Activated CD8-positive, alpha-beta T cell treated with anti-CD3 and anti-CD28 coated beads, Interleukin-2, amount 10 ng/mL, durations not matched to agents 7 days and 5 days (primary cell): Measurements from ENCODE around the gene TRIM72. TPM values are rescaled to one million over a fixed set of nuclear protein-coding genes. Genes with fewer than 3 reads are reported as not detected.

Experiments used
- ATAC-seq: fragments of 150-1000 bp; cut with Tn5 transposase; one replicate; pipeline ENCODE4 v1.10.0; 2021; ENCODE audit warnings: moderate library complexity
- CTCF ChIA-PET: fragments of 350-600 bp; sonication (Branson Sonifier 250); formaldehyde crosslinking; loops from one replicate; lab custom pipeline; 2021; ENCODE audit warnings: antibody characterized with exemption; lab: Charles Lee
- POLR2A ChIA-PET: fragments of 350-600 bp; sonication (Branson Sonifier 250); formaldehyde crosslinking; loops from one replicate; lab custom pipeline; 2021; ENCODE audit warnings: antibody characterized with exemption; lab: Charles Lee
- DNase-seq: peaks from one replicate; pipeline ENCODE4 v3.0.0-alpha.2; 2020
- H3K27ac Mint-ChIP-seq: one replicate; pipeline ENCODE4 v1.8.0; 2021; ENCODE audit warnings: mild to moderate bottlenecking, mixed read lengths
- H3K27me3 Mint-ChIP-seq: one replicate; pipeline ENCODE4 v1.8.0; 2021; ENCODE audit warnings: low read depth, mixed read lengths
- H3K36me3 Mint-ChIP-seq: one replicate; pipeline ENCODE4 v1.8.0; 2021; ENCODE audit warnings: low read depth, mixed read lengths
- H3K4me1 Mint-ChIP-seq: one replicate; pipeline ENCODE4 v1.8.0; 2021; ENCODE audit warnings: low read depth, mixed read lengths
- H3K4me3 Mint-ChIP-seq: one replicate; pipeline ENCODE4 v1.8.0; 2021; ENCODE audit warnings: mild to moderate bottlenecking, mixed read lengths
- H3K9me3 Mint-ChIP-seq: one replicate; pipeline ENCODE4 v1.8.0; 2022; ENCODE audit warnings: mixed read lengths; ENCODE audit not compliant: insufficient read depth
- total RNA-seq, 2 experiments: library from RNA; stranded (reverse); gene quantifications; one replicate each; pipeline ENCODE4 v1.2.3, GENCODE V29; 2021

TRIM72 gene
- total RNA-seq, 2 experiments from 2014 or later, result not detected

GRCh38 chr16:31183432-31184428, 30.2 kb upstream of the TRIM72 start:
- Mint-ChIP-seq H3K4me3 (peak overlapping the region; percentile 94), H3K27me3 (no peaks in the 10 kb centered on the region), H3K4me1 (peaks cover 68% of the 10 kb centered on the region), H3K9me3 (no peaks in the 10 kb centered on the region), H3K36me3 (peaks cover 83% of the 10 kb centered on the region), H3K27ac (peak overlapping the region; percentile 81)
- POLR2A ChIA-PET, result interaction anchor here (0.5 to 6.2 kb wide), 13 partner anchors 9 to 277 kb away, joined by 3 to 87 read pairs (median 4); partner anchors contain the start of genes ARMC5, ITGAX, PYCARD and ZNF646
- CTCF ChIA-PET, result interaction anchor here (1.0 to 1.3 kb wide), 3 partner anchors 12 to 274 kb away, joined by 3 to 4 read pairs (median 3); no protein-coding TSS in a partner anchor
- ATAC-seq (no peak), DNase-seq (no peak)

DNA sequence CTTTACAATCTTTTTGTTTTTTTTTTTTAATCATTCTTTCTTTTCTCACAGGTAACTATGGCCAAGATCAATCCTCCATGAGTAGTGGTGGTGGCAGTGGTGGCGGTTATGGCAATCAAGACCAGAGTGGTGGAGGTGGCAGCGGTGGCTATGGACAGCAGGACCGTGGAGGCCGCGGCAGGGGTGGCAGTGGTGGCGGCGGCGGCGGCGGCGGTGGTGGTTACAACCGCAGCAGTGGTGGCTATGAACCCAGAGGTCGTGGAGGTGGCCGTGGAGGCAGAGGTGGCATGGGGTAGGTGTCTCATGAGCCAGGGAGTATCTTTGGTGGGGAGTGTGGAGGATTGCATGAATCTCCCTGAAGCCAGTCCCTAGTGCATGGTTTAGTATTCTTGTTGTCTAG, 29.0 kb upstream of the TRIM72 start:
- Mint-ChIP-seq H3K9me3 (no peaks in the 10 kb centered on the region), H3K27ac (peak overlapping the region; percentile 72), H3K36me3 (peaks cover 94% of the 10 kb centered on the region), H3K4me3 (peak overlapping the region; percentile 50), H3K27me3 (no peaks in the 10 kb centered on the region), H3K4me1 (peaks cover 76% of the 10 kb centered on the region)
- POLR2A ChIA-PET, result interaction anchor here (1.5 to 6.2 kb wide), 7 partner anchors 8 to 273 kb away, joined by 4 to 87 read pairs (median 8); partner anchors contain the start of genes ARMC5 and PYCARD
- CTCF ChIA-PET, result interaction anchor here (1.1 to 1.2 kb wide), 2 partner anchors 17 to 198 kb away, joined by 3 to 4 read pairs; no protein-coding TSS in a partner anchor
- DNase-seq (no peak), ATAC-seq (no peak)

DNA sequence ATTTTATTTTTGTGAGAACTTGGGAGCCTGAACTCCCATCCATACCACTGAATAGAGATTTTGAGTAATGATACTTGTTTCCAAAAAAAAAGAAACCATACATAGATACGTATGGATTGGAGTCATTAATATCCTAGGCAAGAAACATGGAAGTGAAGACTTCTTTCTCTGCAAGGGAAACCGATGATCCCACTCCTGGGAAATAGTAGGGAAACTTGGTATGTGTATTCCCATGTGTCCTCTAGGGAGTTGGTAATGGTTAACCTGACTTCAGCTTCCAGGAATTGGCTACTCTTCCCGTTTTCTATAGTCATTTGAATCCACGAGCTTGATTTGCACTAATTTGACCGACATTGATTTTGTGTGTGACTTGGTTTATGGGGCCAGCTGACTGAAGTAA, 28.6 kb upstream of the TRIM72 start:
- ATAC-seq, result no peak
- H3K4me1 Mint-ChIP-seq, result peaks cover 80% of the 10 kb centered on the region
- CTCF ChIA-PET, result interaction anchor here (1.1 to 1.2 kb wide), 2 partner anchors 16 to 198 kb away, joined by 3 to 4 read pairs; no protein-coding TSS in a partner anchor
- POLR2A ChIA-PET, result interaction anchor here (0.6 to 3.3 kb wide), 9 partner anchors 8 to 273 kb away, joined by 3 to 34 read pairs (median 4); partner anchors contain the start of gene ARMC5
- H3K4me3 Mint-ChIP-seq, result peak overlapping the region; percentile 46
- H3K27ac Mint-ChIP-seq, result no peak overlapping the region
- no peaks in the 10 kb centered on the region for H3K9me3 Mint-ChIP-seq
- peaks cover 96% of the 10 kb centered on the region for H3K36me3 Mint-ChIP-seq
- no peaks in the 10 kb centered on the region for H3K27me3 Mint-ChIP-seq
- DNase-seq, result no peak

- Mint-ChIP-seq H3K27me3 (no peaks in the 10 kb centered on the region), H3K36me3 (peaks cover 97% of the 10 kb centered on the region), H3K4me1 (peaks cover 88% of the 10 kb centered on the region), H3K9me3 (no peaks in the 10 kb centered on the region), H3K4me3 (peak overlapping the region; percentile 46), H3K27ac (peak overlapping the region; percentile 79)
- DNase-seq, result no peak
- ChIA-PET POLR2A (interaction anchor here (0.8 to 3.3 kb wide), 7 partner anchors 7 to 272 kb away, joined by 3 to 34 read pairs (median 8); partner anchors contain the start of gene ARMC5), CTCF (interaction anchor here (1.1 to 1.2 kb wide), 3 partner anchors 16 to 272 kb away, joined by 3 to 4 read pairs (median 3); no protein-coding TSS in a partner anchor)
- no peak for ATAC-seq
Observed at GRCh38 chr16:31186176-31186575, 27.7 kb upstream of the TRIM72 start.

DNA sequence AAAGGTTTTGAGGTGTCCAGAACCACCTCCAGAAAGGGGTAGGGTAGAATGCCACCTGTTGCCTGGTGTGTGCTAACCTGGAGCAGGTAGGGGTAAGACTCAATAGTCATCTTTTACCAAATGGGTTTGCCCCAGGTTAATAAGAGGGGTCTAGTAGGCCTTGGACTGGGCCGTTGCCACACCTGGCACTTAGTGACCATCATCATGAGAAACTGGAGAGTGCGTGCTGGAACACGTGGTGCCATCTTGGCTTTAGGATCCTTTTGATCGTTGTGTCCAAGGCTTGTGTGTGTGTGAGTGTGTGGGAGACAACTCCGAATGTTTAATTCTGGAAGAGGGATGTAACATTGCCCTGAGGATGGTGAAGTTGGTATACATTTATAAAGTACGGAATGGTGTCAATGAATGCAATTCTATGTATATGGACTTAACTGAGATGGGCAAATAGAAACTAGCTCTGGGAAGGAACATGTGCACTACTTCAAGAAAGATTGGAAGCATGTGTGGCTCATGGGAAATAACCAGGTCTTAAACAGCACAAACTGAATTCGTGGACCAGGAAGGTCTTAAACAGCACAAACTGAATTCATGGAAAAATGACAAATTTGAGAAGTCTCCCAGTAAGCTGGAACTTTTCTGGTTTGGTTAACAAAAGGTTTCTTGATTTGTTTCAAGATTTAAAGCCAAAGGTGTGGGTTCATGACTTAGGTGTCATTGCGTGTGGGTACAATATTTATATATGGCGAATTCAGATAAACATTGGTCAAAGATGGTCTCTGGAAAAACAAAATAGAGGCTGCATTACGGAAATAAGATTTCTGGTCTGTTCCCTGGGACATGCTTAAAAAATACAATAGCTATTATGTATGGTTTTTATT, 26.8 kb upstream of the TRIM72 start:
- Mint-ChIP-seq H3K27ac (peak overlapping the region; percentile 58), H3K27me3 (no peaks in the 10 kb centered on the region), H3K4me3 (no peak overlapping the region), H3K4me1 (peaks cover 95% of the 10 kb centered on the region), H3K36me3 (peaks cover 98% of the 10 kb centered on the region), H3K9me3 (no peaks in the 10 kb centered on the region)
- DNase-seq, result no peak
- no peak for ATAC-seq
- POLR2A ChIA-PET, result interaction anchor here (1.0 to 3.0 kb wide), 5 partner anchors 10 to 236 kb away, joined by 3 to 34 read pairs (median 5); no protein-coding TSS in a partner anchor
- CTCF ChIA-PET, result no interaction called here

DNA sequence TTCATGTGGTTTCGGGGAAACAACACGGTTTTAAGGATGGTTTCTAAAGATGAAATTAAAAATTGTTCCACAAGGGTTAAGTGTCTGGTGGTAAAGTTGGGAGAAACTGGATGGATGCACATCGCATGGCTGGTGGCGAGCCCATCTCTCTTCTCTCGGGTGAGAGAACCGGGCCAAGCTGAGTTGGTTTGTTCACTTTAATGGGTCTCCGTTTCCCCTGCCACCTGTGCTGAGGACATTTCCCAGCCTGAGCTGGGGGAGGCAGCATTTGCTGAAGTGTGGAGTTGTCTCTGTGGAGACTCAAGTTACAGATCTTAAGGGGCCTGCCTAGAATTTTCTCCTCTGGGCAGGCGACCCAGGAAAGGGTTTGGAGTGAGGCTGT, 26.1 kb upstream of the TRIM72 start:
- Mint-ChIP-seq H3K27me3 (no peaks in the 10 kb centered on the region), H3K27ac (peak overlapping the region; percentile 58), H3K4me3 (no peak overlapping the region), H3K4me1 (peaks cover 90% of the 10 kb centered on the region), H3K9me3 (no peaks in the 10 kb centered on the region), H3K36me3 (peaks cover 96% of the 10 kb centered on the region)
- ATAC-seq (no peak), DNase-seq (no peak)
- ChIA-PET CTCF (no interaction called here), POLR2A (interaction anchor here (1.0 to 3.0 kb wide), 5 partner anchors 10 to 235 kb away, joined by 3 to 34 read pairs (median 5); no protein-coding TSS in a partner anchor)

DNA sequence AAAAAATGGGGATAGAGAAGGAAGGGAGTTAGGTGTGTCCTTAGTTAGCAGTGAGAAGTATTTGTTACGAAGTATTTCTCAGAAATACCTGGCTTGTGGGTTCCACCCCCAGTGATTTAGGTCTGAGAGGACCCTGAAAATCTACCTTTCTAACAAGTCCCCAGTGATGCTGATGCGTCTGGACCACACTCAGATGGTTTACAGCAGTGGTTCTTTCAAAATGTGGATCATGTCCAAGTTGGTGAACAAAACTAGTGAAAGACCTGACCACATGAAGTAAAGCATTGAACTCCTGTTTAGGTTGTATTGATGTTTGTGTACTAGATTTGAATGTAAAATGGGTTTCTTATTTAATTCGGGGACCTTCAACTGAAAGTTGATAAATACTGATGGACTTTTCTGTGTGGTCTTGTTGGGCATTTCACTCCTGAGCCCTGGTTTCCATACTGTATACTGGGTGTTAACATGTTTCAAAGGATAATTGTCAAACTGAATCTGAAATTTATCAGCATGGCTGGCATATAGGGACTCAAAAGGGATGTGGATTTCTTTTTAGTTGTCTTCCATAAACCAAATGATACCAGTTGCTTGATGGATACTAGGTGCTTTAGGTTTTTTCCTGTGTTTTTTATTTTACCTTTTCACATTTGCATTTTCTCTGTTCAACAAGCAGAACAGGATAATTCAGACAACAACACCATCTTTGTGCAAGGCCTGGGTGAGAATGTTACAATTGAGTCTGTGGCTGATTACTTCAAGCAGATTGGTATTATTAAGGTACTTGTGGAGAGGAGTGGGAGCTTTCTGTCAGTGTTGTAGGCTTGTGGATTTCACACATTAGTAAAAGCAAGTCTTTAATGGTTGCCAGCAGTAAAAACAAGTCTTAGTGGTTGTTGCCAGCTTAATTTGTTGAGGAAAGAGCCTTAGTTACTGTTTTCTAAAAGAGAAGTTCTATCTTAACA, 25.2 kb upstream of the TRIM72 start:
- Mint-ChIP-seq H3K36me3 (peaks cover 94% of the 10 kb centered on the region), H3K9me3 (no peaks in the 10 kb centered on the region), H3K27ac (peak overlapping the region; percentile 56), H3K4me3 (no peak overlapping the region), H3K4me1 (peaks cover 85% of the 10 kb centered on the region), H3K27me3 (no peaks in the 10 kb centered on the region)
- ATAC-seq, result no peak
- no peak for DNase-seq
- ChIA-PET CTCF (interaction anchor here (1.3 kb wide), 2 partner anchors 13 to 47 kb away, joined by 3 to 4 read pairs; no protein-coding TSS in a partner anchor), POLR2A (interaction anchor here (1.0 to 3.2 kb wide), 7 partner anchors 9 to 271 kb away, joined by 3 to 34 read pairs (median 5); partner anchors contain the start of genes ARMC5, FUS and PYCARD)

- Mint-ChIP-seq H3K27me3 (no peaks in the 10 kb centered on the region), H3K4me3 (no peak overlapping the region), H3K27ac (peak overlapping the region; percentile 19), H3K4me1 (peaks cover 86% of the 10 kb centered on the region), H3K9me3 (no peaks in the 10 kb centered on the region), H3K36me3 (peaks cover 96% of the 10 kb centered on the region)
- ATAC-seq, result no peak
- CTCF ChIA-PET, result interaction anchor here (1.3 to 1.5 kb wide), 3 partner anchors 12 to 253 kb away, joined by 3 to 4 read pairs (median 4); partner anchors contain the start of gene ZNF843
- POLR2A ChIA-PET, result interaction anchor here (1.0 to 3.2 kb wide), 4 partner anchors 8 to 270 kb away, joined by 3 to 25 read pairs (median 8); partner anchors contain the start of genes ARMC5, FUS and PYCARD
- DNase-seq, result no peak
Observed at GRCh38 chr16:31189412-31189778, 24.5 kb upstream of the TRIM72 start.

- Mint-ChIP-seq H3K4me3 (no peak overlapping the region), H3K27me3 (no peaks in the 10 kb centered on the region), H3K4me1 (peaks cover 84% of the 10 kb centered on the region), H3K27ac (peak overlapping the region; percentile 39), H3K36me3 (peaks cover 95% of the 10 kb centered on the region), H3K9me3 (no peaks in the 10 kb centered on the region)
- CTCF ChIA-PET, result interaction anchor here (1.3 to 1.5 kb wide), 3 partner anchors 11 to 253 kb away, joined by 3 to 4 read pairs (median 4); partner anchors contain the start of gene ZNF843
- DNase-seq, result no peak
- POLR2A ChIA-PET, result interaction anchor here (1.0 to 3.2 kb wide), 4 partner anchors 7 to 270 kb away, joined by 3 to 25 read pairs (median 8); partner anchors contain the start of genes ARMC5, FUS and PYCARD
- no peak for ATAC-seq
Observed at GRCh38 chr16:31190061-31190460, 23.9 kb upstream of the TRIM72 start.
